Measurements from ENCODE around the gene HAVCR2. TPM values are rescaled to one million over a fixed set of nuclear protein-coding genes. Genes with fewer than 3 reads are reported as not detected.

Gene HAVCR2
- polyA plus RNA-seq, 3 donors, result 4.5 to 13.9 (median 11.9) TPM

DNA sequence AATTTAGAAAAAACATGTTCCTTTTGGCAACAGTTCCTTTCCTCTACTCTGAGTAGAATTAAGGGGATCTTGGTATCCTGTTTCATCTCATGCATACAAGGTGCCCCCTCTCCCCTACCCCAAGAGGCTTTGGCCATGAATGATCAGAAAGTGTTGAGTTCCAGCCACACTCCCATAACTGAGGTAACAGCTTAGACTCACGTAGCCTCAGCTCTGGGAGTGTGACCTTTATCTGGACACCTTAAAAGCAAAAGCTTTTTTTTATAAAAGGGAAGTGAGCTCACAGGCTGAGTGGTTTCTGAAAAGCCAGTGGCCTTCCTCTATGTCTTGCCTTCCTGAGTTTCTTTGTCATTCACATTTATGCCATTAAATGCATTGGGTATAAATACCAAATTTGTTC is 900 bp upstream of the HAVCR2 start:
- DNase-seq (ENCODE audit: extremely low read depth in 1 of 11, low read depth in 9 of 11, low spot score in 4 of 11), result no peak

DNA sequence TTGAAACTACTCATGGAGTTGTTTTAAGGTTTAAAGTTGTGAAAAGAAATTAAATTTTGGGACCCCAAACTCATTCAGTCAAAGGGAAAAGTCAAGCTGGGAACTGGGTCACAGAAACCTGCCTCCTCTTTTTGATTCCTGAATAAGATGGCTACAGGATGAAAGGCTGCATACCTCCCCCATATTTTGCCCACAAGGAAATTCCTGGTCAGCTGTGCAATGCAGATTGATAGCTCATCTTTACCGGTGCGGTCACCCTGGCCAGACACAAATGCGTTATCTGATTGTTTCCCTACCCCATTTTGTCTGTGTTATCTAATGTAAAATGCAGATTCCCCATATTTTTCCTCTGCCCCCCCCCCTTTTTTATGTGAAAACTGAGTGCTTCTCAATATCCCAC is 1.3 kb downstream of the HAVCR2 start:
- no peak for DNase-seq (ENCODE audit: extremely low read depth in 1 of 11, low read depth in 9 of 11, low spot score in 4 of 11)

DNA sequence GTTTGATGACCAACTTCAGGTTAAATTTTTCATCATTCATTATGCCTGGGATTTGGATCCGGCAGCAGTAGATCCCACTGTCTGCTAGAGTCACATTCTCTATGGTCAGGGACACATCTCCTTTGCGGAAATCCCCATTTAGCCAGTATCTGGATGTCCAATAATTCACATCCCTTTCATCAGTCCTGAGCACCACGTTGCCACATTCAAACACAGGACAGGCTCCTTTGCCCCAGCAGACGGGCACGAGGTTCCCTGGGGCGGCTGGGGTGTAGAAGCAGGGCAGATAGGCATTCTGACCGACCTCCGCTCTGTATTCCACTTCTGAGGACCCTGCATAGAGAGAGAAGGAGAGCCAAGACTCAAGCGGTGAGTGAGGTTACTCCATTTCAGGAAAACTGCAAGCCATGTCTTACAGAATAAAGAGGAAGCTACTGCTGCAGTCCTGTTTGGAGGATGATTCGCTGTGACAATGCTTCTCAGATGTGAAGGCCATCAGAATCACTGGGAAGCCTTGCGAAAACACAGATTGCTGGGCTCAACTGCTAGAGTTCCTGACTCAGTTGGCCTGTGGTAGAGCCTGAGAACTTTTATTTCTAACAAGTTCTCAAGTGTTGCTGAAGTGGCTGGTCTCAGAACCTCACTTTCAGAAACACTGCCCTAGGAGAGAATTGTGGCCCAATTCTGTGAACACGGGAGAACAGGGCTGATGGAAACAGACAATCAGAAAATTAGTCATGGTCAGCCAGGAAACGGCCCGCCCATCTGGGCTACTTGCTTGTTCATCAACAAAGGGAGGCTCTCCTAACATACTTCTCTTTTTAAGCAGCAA is 2.0 kb downstream of the HAVCR2 start:
- DNase-seq (ENCODE audit: extremely low read depth in 1 of 11, low read depth in 9 of 11, low spot score in 4 of 11), result no peak

DNA sequence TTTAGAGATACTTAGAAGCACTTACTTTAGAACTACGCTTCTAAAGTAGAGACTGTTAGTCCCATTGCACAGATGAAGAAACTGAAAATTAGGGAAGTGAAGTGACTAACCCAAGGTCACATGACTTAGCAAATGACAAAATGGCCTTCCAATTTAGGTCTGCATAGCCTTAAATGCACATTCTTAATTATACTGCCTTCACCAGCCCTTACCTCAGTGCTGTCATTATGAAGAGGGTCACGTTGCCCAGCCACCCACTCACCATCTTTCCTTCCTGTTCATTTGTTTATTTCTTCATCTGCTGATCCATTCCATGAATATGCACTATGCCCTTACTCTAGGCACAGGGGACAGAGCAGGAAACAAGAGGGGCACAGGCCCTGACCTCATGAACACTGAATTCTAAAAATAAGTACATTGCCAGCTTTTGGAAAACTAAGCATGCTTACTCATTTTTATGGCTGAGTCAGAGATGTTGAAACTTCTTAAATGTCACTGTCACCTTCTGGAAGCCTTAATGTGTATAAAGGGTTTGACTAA is 8.6 kb downstream of the HAVCR2 start:
- DNase-seq (ENCODE audit: extremely low read depth in 1 of 11, low read depth in 9 of 11, low spot score in 4 of 11), result no peak

DNA sequence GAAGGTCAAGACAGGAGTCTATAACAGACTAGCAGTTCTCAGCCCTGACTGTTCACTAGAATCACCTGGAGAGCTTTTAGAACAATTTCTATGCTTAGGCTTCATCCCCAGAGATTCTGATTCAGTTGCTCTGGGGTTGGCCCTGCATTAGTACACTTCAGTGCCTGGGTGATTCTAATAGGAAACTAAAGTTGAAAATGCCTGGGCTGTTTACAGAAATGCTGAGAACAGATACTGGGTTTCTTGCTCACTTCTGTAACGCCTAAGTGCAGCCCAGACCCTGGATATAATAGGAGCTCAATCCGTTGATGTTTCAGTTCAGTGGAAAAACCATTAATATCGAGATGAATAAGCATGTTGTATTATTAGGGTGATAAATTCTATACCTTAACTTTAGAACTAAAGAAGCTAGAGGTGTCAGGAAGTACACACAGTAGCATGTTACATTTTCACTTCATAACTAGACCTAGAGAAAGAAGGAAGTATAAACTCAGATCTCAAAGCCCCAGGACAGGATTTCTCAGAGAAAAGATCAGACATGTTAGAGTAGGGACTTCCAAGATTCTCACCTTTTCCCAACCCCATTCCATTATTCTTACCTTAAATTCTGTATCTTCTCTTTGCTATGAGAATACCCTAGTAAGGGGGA is 20.4 kb downstream of the HAVCR2 start:
- no peak for DNase-seq (ENCODE audit: extremely low read depth in 1 of 11, low read depth in 9 of 11, low spot score in 4 of 11)

DNA sequence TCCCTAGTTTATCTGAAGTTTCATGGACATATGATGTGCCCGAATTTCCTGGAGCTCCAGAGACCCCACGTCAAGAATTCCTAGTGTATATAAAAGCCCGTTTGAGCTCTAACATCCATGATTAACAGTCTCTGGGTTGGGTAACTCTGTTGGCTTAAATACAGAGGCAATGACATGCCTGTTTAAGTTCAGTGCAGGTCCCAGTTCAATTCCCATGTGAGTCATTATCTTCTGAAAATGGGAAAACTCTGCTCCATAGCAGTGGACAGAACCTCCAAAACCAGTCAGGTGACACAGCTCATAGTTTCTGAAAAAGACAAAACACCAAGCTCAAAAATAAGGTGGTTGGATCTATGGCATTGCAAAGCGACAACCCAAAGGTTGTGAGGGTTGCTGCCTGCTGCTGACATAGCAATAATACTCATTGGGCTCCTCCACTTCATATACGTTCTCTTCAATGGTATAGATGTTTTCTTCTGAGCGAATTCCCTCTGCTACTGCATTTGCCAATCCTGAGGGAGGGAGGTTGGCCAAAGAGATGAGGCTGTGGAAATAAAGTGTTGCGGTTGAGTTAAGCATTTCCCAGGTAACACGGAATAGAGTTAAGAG is 22.0 kb downstream of the HAVCR2 start:
- no peak for DNase-seq (ENCODE audit: extremely low read depth in 1 of 11, low read depth in 9 of 11, low spot score in 4 of 11)

DNA sequence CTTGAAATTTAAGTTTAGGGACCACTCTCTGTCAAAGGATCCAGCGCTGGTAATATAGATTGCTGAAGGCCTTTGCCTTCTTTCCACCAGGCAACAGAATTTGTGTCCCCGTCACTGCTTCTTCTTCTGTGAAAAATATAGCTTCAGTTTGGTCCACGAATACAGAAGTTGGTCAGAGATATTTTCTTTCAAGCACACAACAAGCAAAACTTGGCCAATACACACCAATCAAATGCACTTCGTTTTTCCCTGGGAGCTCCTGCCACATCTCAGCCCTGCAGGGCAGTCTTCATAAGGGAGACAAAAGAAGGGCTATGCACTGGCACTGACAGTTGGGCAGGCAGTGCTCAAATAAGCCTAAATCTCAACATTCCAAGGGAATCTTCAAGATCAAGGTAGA is 22.9 kb downstream of the HAVCR2 start:
- DNase-seq (ENCODE audit: extremely low read depth in 1 of 11, low read depth in 9 of 11, low spot score in 4 of 11), result no peak

DNA sequence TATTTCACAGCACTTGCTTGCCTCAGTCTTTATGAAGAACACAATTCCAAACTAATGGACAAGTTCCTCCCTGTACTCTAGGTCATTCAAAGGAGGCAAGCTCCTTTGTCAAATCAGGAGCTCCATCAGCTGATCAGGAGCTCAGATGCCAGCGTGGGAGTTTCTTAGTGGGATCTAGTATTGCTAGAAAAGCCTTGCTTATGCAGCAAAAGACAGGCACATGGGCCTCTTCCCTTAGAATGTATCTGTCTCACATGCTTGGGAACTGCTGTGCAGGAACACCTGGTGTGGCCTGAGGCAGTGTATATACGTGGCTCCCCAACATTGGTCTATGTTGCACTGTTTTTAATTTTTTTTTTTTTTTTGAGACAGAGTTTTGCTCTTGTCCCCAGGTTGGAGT is 28.6 kb downstream of the HAVCR2 start:
- peak in 4 of 11 donors; percentile 12 to 29 (median 20) for DNase-seq (ENCODE audit: extremely low read depth in 1 of 11, low read depth in 9 of 11, low spot score in 4 of 11)

DNA sequence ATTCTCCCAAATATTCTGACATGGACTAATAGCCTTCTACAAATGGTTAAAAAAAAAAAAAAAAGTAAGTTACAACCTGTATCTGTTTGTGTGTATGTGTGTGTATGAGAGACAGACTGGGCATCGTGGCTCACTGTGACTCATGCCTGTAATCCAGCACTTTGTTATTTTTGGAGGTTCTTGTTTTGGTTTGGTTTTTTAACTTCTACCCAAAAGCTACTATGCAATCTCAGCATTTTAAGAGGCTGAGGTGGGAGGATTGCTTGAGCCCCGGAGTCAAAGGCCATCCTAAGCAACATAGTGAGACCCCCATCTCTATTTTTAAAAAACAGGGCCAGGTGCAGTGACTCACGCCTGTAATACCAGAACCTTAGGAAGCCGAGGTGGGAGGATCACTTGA is 32.3 kb downstream of the HAVCR2 start:
- no peak for DNase-seq (ENCODE audit: extremely low read depth in 1 of 11, low read depth in 9 of 11, low spot score in 4 of 11)

DNA sequence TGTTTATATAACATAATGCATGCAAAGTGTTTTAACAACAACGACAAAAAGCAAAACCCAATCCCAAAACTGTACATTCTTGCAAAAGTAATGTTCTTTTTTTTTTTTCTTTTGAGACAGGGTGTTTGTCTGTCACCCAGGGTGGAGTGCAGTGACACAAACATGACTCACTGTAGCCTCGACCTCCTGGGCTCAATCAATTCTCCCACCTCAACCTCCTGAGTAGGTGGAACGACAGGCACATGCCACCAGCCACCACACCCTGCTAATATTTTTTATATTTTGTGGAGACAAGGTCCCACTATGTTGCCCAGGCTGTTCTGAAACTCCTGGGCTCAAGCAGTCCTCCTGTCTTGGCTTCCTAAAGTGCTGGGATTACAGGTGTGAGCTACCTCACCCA is 36.3 kb downstream of the HAVCR2 start:
- DNase-seq (ENCODE audit: extremely low read depth in 1 of 11, low read depth in 9 of 11, low spot score in 4 of 11), result no peak

DNA sequence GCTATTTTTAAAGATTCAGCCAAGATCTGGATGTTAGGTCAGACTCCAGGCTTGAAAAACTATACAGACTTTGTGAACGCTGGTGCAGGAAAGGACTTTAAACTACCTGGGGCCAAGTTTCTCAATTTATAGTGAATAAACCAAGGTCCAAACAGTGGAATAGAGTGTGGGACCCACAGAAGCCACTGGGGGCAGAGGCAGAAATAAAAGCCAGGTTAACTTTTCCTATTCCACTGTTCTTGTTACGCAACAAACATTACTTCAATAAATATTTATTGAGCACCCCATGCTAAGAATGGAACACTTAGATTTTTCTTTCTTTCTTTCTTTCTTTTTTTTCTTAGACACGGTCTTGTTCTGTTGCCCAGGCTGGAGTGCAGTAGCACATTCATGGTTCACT is 38.9 kb downstream of the HAVCR2 start:
- no peak for DNase-seq (ENCODE audit: extremely low read depth in 1 of 11, low read depth in 9 of 11, low spot score in 4 of 11)

DNA sequence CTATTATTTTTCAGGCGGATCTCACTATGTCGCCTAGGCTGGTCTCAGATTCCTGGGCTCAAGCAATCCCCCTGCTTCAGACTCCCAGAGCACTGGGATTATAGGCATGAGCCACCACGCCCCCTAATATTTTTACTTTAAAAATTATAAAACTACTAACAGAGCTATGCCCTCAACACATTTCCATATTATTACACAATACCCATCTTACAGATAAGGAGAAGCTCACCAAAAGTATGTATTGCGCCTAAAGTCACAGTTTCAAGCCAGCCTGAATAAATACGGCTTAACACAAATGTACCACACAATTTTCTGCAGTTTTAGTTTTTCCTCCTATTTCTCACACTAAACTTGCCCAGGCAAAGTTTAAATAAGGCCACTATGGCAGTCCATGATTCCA is 40.1 kb downstream of the HAVCR2 start:
- no peak for DNase-seq (ENCODE audit: extremely low read depth in 1 of 11, low read depth in 9 of 11, low spot score in 4 of 11)

DNA sequence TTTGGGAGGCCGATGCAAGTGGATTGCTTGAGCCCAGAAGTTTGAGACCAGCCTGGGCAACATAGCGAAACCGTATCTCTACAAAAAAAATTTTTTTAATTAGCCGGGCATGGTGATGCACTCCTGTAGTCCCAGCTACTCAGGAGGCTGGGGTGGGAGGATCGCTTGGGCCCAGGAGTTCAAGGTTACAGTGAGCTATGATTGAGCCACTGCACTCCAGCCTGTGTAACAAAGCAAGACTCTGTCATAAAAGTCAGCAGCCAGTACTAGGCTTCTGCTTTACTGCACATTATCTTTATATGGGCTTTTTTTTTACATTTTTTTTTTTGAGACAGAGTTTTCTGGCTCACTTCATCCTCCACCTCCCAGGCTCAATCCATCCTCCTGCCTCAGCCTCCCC is 40.5 kb downstream of the HAVCR2 start:
- no peak for DNase-seq (ENCODE audit: extremely low read depth in 1 of 11, low read depth in 9 of 11, low spot score in 4 of 11)

DNA sequence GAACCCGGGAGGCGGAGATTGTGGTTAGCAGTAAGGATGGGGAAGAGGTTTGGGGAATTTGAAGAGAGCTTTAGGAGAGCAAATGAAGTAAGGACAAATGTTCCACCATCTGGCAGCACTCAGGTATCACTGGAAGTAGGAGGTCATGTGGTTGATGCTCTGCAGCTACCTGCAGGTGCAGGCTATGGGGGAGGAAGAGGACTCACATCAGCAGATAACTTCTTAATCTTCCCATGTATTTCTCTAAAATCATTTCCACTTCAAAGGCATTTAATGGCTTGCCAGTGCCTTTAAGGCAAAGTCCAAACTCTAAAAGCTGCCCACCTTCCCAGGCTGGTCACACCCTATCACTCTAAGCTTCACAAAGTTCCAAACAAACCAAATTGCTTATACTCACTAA is 41.8 kb downstream of the HAVCR2 start:
- no peak for DNase-seq (ENCODE audit: extremely low read depth in 1 of 11, low read depth in 9 of 11, low spot score in 4 of 11)

DNA sequence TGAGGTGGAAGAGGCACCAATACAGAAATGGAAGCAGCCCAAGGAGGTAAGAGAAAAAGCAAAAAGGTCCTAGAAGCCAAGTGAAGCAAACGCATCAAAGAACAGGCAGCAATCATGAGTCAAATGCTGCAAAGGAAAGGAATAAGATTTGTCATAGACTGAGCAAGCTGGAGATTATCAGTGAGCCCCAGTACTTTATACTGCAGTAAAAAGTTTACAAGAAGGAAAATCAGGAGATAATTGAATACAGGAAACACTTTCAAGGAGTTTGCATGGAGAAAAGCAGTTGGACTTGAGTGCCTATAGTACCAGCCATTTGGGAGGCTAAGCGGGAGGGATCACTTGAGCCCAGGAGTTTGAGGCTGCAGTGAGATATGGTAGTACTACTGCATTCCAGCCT is 42.8 kb downstream of the HAVCR2 start:
- no peak for DNase-seq (ENCODE audit: extremely low read depth in 1 of 11, low read depth in 9 of 11, low spot score in 4 of 11)

DNA sequence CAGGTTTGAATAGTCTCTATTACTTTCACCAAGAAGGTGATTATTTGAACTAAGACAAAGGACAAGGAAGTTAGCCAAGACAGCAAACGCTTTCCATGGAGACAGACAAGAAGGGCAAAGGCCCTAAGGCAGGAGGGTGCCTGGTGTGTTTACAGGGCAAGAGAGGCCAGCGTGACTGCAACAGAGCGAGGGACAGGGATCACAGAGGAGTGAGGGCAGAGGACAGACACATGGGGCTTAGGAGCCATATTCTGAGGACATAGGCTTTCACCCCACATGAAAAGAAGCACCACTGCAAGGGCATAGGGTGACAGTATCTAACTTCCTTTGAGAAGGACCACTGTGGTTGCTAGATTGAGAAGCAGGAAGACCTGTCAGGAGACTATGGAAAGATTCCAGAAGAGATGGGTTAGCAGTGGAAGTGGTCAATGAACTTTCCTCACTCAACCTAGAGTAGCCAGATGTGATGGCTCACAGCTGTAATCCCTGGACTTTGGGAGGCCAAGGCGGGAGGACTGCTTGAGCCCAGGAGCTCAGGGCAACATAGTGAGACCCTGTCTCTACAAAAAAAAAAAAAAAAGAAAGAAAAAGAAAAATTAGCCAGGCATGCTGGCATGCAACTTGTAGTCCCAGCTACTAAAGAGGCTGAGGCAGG is 44.9 kb downstream of the HAVCR2 start:
- no peak for DNase-seq (ENCODE audit: extremely low read depth in 1 of 11, low read depth in 9 of 11, low spot score in 4 of 11)

DNA sequence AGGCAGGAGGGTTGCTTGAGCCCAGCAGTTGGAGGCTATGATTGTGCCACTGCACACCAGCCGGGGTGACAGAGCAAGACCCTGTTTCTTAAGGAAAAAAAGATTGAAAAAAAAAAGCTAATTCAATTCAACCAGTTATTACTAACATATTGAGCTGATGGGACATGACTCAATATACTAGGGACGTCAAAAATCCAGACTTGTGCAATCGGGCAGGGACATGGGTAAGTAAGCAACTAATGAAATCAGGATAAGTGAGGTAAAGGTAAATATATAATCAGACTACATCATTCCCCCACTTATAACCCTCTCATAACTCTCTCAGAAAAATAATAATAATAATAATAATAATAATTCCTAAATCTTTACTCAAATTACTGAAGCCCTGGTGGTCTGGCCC is 49.0 kb downstream of the HAVCR2 start:
- DNase-seq (ENCODE audit: extremely low read depth in 1 of 11, low read depth in 9 of 11, low spot score in 4 of 11), result no peak

DNA sequence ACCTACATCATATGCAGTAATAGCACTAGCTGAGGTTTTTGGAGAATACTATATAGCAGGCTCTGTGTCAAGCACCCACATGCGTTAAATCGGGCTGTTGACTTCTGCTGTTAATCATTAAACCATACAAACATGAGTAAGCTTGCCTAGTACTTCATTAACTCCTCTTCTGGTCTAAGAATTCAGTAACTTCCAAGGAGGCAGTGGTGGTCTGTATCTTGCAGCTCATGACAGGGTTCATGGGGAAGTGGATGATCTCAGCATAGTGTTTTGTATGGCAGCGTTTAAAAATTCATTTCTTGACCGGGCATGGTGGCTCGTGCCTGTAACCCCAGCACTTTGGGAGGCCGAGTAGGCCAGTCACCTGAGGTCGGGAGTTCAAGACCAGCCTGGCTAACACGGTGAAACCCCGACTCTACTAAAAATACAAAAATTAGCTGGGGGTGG is 49.7 kb downstream of the HAVCR2 start, which contains the start of gene HAVCR1:
Gene HAVCR1, minus strand, starts transcription at position 24 of the 447 bp plus-strand sequence. CDS start 1,173 bp downstream, outside the sequence.
- peak in 5 of 11 donors; percentile 27 to 57 (median 46) for DNase-seq (ENCODE audit: extremely low read depth in 1 of 11, low read depth in 9 of 11, low spot score in 4 of 11)

All from renal cortex interstitium (tissue), 11 donors.